Thyroid gland (tissue), 4 donors: ENCODE data around the gene COL5A3.

Experiments used
- CTCF ChIP-seq, 6 experiments: fragments of 200-600 bp in 3 of 6; fragments of 450-650 bp in 3 of 6; sonication (generic) in 3 of 6; IDR thresholded peaks; one replicate each; pipeline ENCODE4 v1.5.1; 2016 to 2019; ENCODE audit warnings: antibody characterized with exemption in 6 of 6, mild to moderate bottlenecking in 2 of 6, inconsistent platforms in 1 of 6, moderate library complexity in 1 of 6
- POLR2A ChIP-seq, 2 donors: fragments of 450-650 bp; IDR thresholded peaks; one replicate each; pipeline ENCODE4 v1.6.1; 2017; ENCODE audit warnings: antibody characterized with exemption in 2 of 2, mild to moderate bottlenecking in 2 of 2, moderate library complexity in 1 of 2

GRCh38 chr19:9931629-9932028 lies 78.7 kb downstream of the COL5A3 start:
- TF ChIP-seq CTCF (IDR thresholded peaks at IDR 0.05) (no peak), POLR2A (IDR thresholded peaks at IDR 0.05) (no peak)
